DOHH2 (cell line): ENCODE data around the gene KAT2B.
"Not testable (repeated sequence)": the region's sequence is repeated elsewhere in the genome, so short reads cannot be mapped to it uniquely, and the experiment has no call there.

Experiments
- CTCF ChIP-seq: fragments of 200-600 bp; sonication (generic); IDR thresholded peaks from one replicate; pipeline ENCODE4 v1.5.1; 2014; ENCODE audit warnings: antibody characterized with exemption, mild to moderate bottlenecking, low read depth, low read length; ENCODE audit not compliant: poor library complexity, severe bottlenecking
- EZH2phosphoT487 ChIP-seq: fragments of 200-600 bp; sonication (generic); IDR thresholded peaks from 2 replicates; pipeline ENCODE4 v1.6.1; 2017; ENCODE audit warnings: borderline replicate concordance, mild to moderate bottlenecking, antibody characterized with exemption, low read length, moderate library complexity, mixed read lengths

GRCh38 chr3:20016076-20016475 is 24.2 kb upstream of the KAT2B start:
- TF ChIP-seq CTCF, EZH2phosphoT487: not testable (repeated sequence)
